ENCODE results near the gene DENND1A.

Gene DENND1A

GRCh38 chr9:123725389-123725788 is 204.5 kb downstream of the DENND1A start:
- no peak for DNase-seq (ENCODE audit: low read depth)

GRCh38 chr9:123724211-123724796 is 205.6 kb downstream of the DENND1A start:
- no peak for DNase-seq (ENCODE audit: low read depth)

GRCh38 chr9:123723135-123723875 is 206.6 kb downstream of the DENND1A start:
- no peak for DNase-seq (ENCODE audit: low read depth)

- no peak for DNase-seq (ENCODE audit: low read depth)
These were observed 207.5 kb downstream of the DENND1A start for GRCh38 chr9:123722378-123722777.

GRCh38 chr9:123718188-123718587 is 211.7 kb downstream of the DENND1A start:
- no peak for DNase-seq (ENCODE audit: low read depth)

- no peak for DNase-seq (ENCODE audit: low read depth)
These were observed 212.2 kb downstream of the DENND1A start for GRCh38 chr9:123717581-123718175.

GRCh38 chr9:123716339-123716945 is 213.5 kb downstream of the DENND1A start:
- DNase-seq (ENCODE audit: low read depth), result no peak

GRCh38 chr9:123715258-123715657 is 214.7 kb downstream of the DENND1A start:
- DNase-seq (ENCODE audit: low read depth), result no peak

- DNase-seq (ENCODE audit: low read depth), result no peak
These were observed 216.6 kb downstream of the DENND1A start for GRCh38 chr9:123713282-123713681.

- DNase-seq (ENCODE audit: low read depth), result no peak
These were observed 217.5 kb downstream of the DENND1A start for GRCh38 chr9:123712399-123712798.

GRCh38 chr9:123710299-123710698 is 219.6 kb downstream of the DENND1A start:
- DNase-seq (ENCODE audit: low read depth), result no peak

GRCh38 chr9:123702483-123702882 is 227.4 kb downstream of the DENND1A start:
- no peak for DNase-seq (ENCODE audit: low read depth)

GRCh38 chr9:123697686-123698085 is 232.2 kb downstream of the DENND1A start:
- DNase-seq (ENCODE audit: low read depth), result no peak

GRCh38 chr9:123696476-123696875 is 233.4 kb downstream of the DENND1A start:
- no peak for DNase-seq (ENCODE audit: low read depth)

- DNase-seq (ENCODE audit: low read depth), result no peak
These were observed 234.5 kb downstream of the DENND1A start for GRCh38 chr9:123695386-123695785.

- DNase-seq (ENCODE audit: low read depth), result no peak
These were observed 238.1 kb downstream of the DENND1A start for GRCh38 chr9:123691765-123692303.

- no peak for DNase-seq (ENCODE audit: low read depth)
These were observed 240.1 kb downstream of the DENND1A start for GRCh38 chr9:123689701-123690428.

GRCh38 chr9:123687246-123687751 is 242.6 kb downstream of the DENND1A start:
- DNase-seq (ENCODE audit: low read depth), result no peak

GRCh38 chr9:123686829-123687192 is 243.1 kb downstream of the DENND1A start:
- no peak for DNase-seq (ENCODE audit: low read depth)

GRCh38 chr9:123686131-123686828 is 243.6 kb downstream of the DENND1A start:
- no peak for DNase-seq (ENCODE audit: low read depth)

GRCh38 chr9:123685489-123686083 is 244.3 kb downstream of the DENND1A start:
- DNase-seq (ENCODE audit: low read depth), result no peak
